ENCODE data around the gene CYP4V2.

- no peak for TF ChIP-seq CTCF (IDR thresholded peaks at IDR 0.05)
- no peak for TF ChIP-seq POLR2A (IDR thresholded peaks at IDR 0.05)
Measured at GRCh38 chr4:186244835-186245234, 53.5 kb downstream of the CYP4V2 start.
